Panc1 (cell line): ENCODE data around the gene PCDHA11.

Experiments used
- CTCF ChIP-seq: fragments of 450-650 bp; IDR thresholded peaks from 2 replicates; pipeline ENCODE4 v1.5.1; 2017; ENCODE audit warnings: mild to moderate bottlenecking
- POLR2AphosphoS5 ChIP-seq: IDR thresholded peaks from 2 replicates; pipeline ENCODE4 v1.6.1; 2012; ENCODE audit warnings: mild to moderate bottlenecking, low read depth, low read length, moderate library complexity
- REST ChIP-seq, 2 experiments: IDR thresholded peaks; 2 replicates each; pipeline ENCODE4 v1.6.1; 2011 to 2012; ENCODE audit warnings: low read depth in 2 of 2, control low read depth in 1 of 2, low read length in 1 of 2, mild to moderate bottlenecking in 1 of 2, moderate library complexity in 1 of 2; ENCODE audit not compliant: insufficient read depth in 1 of 2

DNA sequence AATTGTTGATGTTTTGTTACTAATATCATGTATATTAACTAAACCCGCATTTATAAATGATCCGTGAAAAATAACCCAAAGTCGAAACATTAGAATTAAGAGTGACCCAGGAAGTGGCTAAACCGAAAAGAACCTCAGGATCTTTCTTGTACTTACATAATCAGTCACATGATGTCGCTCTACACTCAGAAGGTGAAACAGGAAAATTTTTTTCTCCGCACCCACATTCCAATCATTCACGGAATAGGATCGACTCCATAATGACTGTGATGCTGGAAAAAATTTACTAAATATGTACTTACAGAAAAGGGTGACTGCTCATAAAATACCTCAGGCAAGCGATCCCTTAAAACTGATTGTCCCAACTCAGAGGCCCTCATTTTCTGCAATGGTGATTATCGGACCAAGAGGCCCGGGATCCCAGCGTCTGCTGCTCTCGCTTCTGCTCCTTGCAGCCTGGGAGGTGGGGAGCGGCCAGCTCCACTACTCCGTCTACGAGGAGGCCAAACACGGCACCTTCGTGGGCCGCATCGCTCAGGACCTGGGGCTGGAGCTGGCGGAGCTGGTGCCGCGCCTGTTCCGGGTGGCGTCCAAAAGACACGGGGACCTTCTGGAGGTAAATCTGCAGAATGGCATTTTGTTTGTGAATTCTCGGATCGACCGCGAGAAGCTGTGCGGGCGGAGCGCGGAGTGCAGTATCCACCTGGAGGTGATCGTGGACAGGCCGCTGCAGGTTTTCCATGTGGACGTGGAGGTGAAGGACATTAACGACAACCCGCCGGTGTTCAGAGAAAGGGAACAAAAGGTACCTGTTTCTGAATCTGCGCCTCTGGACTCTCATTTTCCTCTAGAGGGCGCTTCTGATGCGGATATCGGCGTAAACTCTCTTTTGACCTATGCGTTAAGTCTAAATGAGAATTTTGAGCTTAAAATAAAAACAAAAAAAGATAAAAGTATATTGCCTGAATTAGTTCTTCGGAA, 6.6 kb downstream of the PCDHA11 start, which contains the start of gene PCDHA12:
- peak; percentile 70 for TF ChIP-seq CTCF
- TF ChIP-seq POLR2AphosphoS5 = no peak
- TF ChIP-seq REST (IDR thresholded peaks at IDR 0.05; ENCODE audit: insufficient read depth in 1 of 2, low read depth in 2 of 2, low read length in 1 of 2) = no peak
